IPS-18c (cell line): ENCODE measurements around the gene MRPL12.

Experiments
- H3K4me3 ChIP-seq: 2 replicates; pipeline ENCODE4 v1.7.0; 2013; ENCODE audit warnings: low read depth, mild to moderate bottlenecking, low read length, moderate library complexity; ENCODE audit not compliant: insufficient read depth
- H3K9me3 ChIP-seq: one replicate; pipeline ENCODE4 v1.6.1; 2013; ENCODE audit warnings: mild to moderate bottlenecking, low read length, moderate library complexity; ENCODE audit not compliant: control insufficient read depth, insufficient read depth

MRPL12 gene

GRCh38 chr17:81702934-81703746, at the start of gene MRPL12:
MRPL12 (plus strand) TSS chr17:81703367; CDS start chr17:81703502, 135 bp downstream.
- Histone ChIP-seq H3K4me3 (peak within 1 kb of the TSS; percentile 95), H3K9me3 (no peaks in the 10 kb centered on the region)

- H3K9me3 ChIP-seq: peaks cover 2% of the 10 kb centered on the region
- no peak overlapping the region for H3K4me3 ChIP-seq
Measured at GRCh38 chr17:81655378-81656117, 47.6 kb upstream of the MRPL12 start.

- peaks cover 2% of the 10 kb centered on the region for H3K9me3 ChIP-seq
- H3K4me3 ChIP-seq: no peak within 1 kb of the TSS
Measured at GRCh38 chr17:81656118-81656743, 46.9 kb upstream of the MRPL12 start, which contains the start of gene PDE6G. PDE6G (minus strand) TSS chr17:81656542; CDS start chr17:81653305, 3,237 bp downstream.

GRCh38 chr17:81656835-81657234, 46.3 kb upstream of the MRPL12 start:
- Histone ChIP-seq H3K4me3 (no peak overlapping the region), H3K9me3 (peaks cover 2% of the 10 kb centered on the region)

GRCh38 chr17:81659038-81659437, 44.1 kb upstream of the MRPL12 start:
- Histone ChIP-seq H3K9me3 (peaks cover 5% of the 10 kb centered on the region), H3K4me3 (no peak overlapping the region)

GRCh38 chr17:81660441-81660840, 42.7 kb upstream of the MRPL12 start:
- peaks cover 5% of the 10 kb centered on the region for H3K9me3 ChIP-seq
- H3K4me3 ChIP-seq: no peak overlapping the region

GRCh38 chr17:81662002-81662401, 41.2 kb upstream of the MRPL12 start:
- Histone ChIP-seq H3K9me3 (peaks cover 5% of the 10 kb centered on the region), H3K4me3 (no peak overlapping the region)

- Histone ChIP-seq H3K4me3 (no peak overlapping the region), H3K9me3 (peaks cover 5% of the 10 kb centered on the region)
Measured at GRCh38 chr17:81664051-81664470, 39.1 kb upstream of the MRPL12 start.

- Histone ChIP-seq H3K4me3 (peak overlapping the region; percentile 91), H3K9me3 (peaks cover 5% of the 10 kb centered on the region)
Measured at GRCh38 chr17:81665205-81666091, 37.7 kb upstream of the MRPL12 start.

GRCh38 chr17:81666092-81666341, 37.1 kb upstream of the MRPL12 start:
- Histone ChIP-seq H3K9me3 (peaks cover 5% of the 10 kb centered on the region), H3K4me3 (peak overlapping the region; percentile 91)

- peak within 1 kb of the TSS; percentile 91 for H3K4me3 ChIP-seq
- H3K9me3 ChIP-seq: peaks cover 5% of the 10 kb centered on the region
Measured at GRCh38 chr17:81666342-81667191, 36.6 kb upstream of the MRPL12 start, which contains the start of the genes CCDC137 and OXLD1. CCDC137 (plus strand) TSS chr17:81666737; CDS start chr17:81666767, 30 bp downstream. OXLD1 (minus strand) TSS chr17:81666605; CDS start chr17:81666577, 28 bp downstream.

GRCh38 chr17:81667754-81668153, 35.4 kb upstream of the MRPL12 start:
- H3K4me3 ChIP-seq: no peak overlapping the region; the same call in 1 of the 2 replicates

GRCh38 chr17:81672504-81672903, 30.7 kb upstream of the MRPL12 start:
- H3K4me3 ChIP-seq: no peak overlapping the region
- no peaks in the 10 kb centered on the region for H3K9me3 ChIP-seq

More at GRCh38 chr17:81667754-81668153, 35.4 kb upstream of the MRPL12 start:
- H3K9me3 ChIP-seq: peaks cover 3% of the 10 kb centered on the region

GRCh38 chr17:81672954-81673353, 30.2 kb upstream of the MRPL12 start:
- Histone ChIP-seq H3K9me3 (no peaks in the 10 kb centered on the region), H3K4me3 (no peak overlapping the region)

GRCh38 chr17:81673561-81674258, 29.5 kb upstream of the MRPL12 start:
- H3K4me3 ChIP-seq: no peak overlapping the region
- no peaks in the 10 kb centered on the region for H3K9me3 ChIP-seq
